ENCODE results near the gene CRYGD.

The CRYGD gene

DNA sequence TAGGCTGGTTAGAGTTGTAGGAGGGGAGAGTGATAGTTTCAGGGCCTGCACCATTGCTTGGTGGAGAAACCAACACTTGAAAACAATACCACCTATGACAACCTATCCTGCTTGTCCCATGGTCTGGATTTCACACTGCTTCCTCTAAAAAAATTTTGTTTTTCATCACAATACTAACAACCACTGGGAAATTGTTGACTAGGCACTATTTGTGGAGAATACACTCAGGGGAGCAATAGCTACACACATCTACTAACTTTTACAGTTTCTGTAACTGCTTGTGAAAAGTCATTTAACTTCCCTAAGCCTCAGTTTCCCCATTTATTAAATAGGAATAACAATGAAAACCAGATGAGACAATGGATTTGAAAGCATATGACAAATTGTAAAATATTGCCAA, 25.8 kb upstream of the CRYGD start:
- no peak overlapping the region for H3K4me3 ChIP-seq (ENCODE audit: low read depth, low read length)
- TF ChIP-seq, protein P1, sequence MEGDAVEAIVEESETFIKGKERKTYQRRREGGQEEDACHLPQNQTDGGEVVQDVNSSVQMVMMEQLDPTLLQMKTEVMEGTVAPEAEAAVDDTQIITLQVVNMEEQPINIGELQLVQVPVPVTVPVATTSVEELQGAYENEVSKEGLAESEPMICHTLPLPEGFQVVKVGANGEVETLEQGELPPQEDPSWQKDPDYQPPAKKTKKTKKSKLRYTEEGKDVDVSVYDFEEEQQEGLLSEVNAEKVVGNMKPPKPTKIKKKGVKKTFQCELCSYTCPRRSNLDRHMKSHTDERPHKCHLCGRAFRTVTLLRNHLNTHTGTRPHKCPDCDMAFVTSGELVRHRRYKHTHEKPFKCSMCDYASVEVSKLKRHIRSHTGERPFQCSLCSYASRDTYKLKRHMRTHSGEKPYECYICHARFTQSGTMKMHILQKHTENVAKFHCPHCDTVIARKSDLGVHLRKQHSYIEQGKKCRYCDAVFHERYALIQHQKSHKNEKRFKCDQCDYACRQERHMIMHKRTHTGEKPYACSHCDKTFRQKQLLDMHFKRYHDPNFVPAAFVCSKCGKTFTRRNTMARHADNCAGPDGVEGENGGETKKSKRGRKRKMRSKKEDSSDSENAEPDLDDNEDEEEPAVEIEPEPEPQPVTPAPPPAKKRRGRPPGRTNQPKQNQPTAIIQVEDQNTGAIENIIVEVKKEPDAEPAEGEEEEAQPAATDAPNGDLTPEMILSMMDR (IDR thresholded peaks at IDR 0.05; ENCODE audit: low read depth, low read length, missing control alignments), result no peak
- DNase-seq (ENCODE audit: low read depth), result no peak

DNA sequence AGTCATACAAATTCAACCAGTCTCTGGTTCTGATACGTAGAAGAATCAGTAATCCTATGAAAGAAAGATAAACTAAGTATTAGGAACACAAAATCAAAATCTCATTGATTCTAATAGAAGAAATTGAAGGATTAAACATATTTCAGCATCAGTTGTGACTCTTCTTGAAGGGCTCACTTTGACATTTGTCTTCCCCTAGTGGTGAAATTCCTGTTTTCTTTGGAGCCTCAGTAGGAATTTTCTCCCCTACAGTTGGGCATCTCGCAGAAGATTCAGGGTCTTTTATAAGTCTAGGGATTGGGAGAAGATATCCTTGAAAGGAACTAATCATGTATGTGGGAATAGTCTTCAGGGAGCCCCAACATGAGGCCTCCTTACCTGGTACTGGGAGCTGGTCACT, 24.5 kb upstream of the CRYGD start:
- TF ChIP-seq, protein P1 (IDR thresholded peaks at IDR 0.05; ENCODE audit: low read depth, low read length, missing control alignments), result no peak
- H3K4me3 ChIP-seq (ENCODE audit: low read depth, low read length), result no peak overlapping the region
- DNase-seq (ENCODE audit: low read depth), result no peak

DNA sequence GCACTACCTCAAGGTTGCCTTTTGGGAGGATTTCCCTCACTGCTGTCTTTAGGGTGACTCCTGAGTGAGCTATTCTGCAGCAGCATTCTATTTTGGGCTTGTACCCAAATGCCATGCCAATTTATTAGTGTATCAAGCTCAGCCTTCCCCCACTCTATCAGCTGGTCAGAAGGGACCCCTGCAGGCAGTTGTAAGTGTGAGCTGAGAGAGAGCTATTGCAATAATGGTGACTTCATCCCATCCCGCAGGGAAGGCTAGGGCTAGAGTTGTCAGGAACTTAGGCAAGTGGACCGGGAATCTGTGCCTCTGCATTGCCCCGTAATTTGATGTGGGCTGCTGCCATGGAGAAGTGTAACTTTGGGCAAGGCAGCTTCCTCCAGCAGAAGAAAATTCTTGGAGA, 23.4 kb upstream of the CRYGD start:
- DNase-seq (ENCODE audit: low read depth), result no peak
- H3K4me3 ChIP-seq (ENCODE audit: low read depth, low read length), result no peak overlapping the region
- TF ChIP-seq, protein P1 (IDR thresholded peaks at IDR 0.05; ENCODE audit: low read depth, low read length, missing control alignments), result no peak

DNA sequence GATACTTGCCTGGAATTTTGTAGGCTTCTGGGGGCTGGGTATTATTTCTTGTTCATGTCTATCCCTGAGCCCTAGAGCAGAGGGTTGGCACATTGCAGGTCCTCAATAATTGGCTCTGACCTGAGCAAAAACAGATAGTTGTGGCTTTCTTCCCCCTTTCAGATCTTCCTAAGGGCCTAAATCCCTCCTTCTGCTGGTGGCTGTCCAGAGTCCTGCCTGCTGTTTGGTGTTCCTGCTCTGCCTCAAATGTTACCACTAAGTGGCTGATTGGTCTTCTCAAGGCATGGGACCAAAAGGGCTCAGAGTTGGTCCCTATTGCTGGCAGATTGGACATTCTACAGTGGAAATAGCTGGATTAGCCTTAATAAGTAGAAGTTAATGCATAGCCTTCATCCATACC, 22.7 kb upstream of the CRYGD start:
- TF ChIP-seq, protein P1 (IDR thresholded peaks at IDR 0.05; ENCODE audit: low read depth, low read length, missing control alignments), result no peak
- DNase-seq (ENCODE audit: low read depth), result no peak
- H3K4me3 ChIP-seq (ENCODE audit: low read depth, low read length), result no peak overlapping the region

DNA sequence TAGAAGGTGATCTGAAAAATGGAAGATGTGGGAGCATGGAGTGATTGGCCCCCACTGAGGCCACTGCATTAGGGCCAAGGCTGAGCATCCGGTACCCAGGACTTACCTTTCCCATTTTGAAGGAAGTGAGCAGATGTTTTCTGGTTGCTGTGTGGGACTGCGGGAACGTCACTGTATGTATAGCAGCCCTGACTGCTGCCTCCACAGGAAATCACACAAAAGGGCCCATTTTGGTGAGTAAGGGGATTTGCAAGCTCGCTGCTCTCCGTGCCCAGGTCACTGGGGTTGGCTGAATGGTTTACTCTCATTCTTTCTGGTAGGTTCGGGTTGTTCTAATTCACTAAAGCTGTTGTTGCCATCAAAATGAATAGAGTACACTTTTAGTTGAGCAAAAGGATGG, 21.7 kb upstream of the CRYGD start, which contains the start of gene CRYGB:
Gene CRYGB, minus strand, starts transcription at position 153 of the 400 bp plus-strand sequence. Its CDS starts 38 bp downstream, at position 115.
- TF ChIP-seq, protein P1 (IDR thresholded peaks at IDR 0.05; ENCODE audit: low read depth, low read length, missing control alignments), result no peak
- no peak for DNase-seq (ENCODE audit: low read depth)
- H3K4me3 ChIP-seq (ENCODE audit: low read depth, low read length), result no peak within 1 kb of the TSS

DNA sequence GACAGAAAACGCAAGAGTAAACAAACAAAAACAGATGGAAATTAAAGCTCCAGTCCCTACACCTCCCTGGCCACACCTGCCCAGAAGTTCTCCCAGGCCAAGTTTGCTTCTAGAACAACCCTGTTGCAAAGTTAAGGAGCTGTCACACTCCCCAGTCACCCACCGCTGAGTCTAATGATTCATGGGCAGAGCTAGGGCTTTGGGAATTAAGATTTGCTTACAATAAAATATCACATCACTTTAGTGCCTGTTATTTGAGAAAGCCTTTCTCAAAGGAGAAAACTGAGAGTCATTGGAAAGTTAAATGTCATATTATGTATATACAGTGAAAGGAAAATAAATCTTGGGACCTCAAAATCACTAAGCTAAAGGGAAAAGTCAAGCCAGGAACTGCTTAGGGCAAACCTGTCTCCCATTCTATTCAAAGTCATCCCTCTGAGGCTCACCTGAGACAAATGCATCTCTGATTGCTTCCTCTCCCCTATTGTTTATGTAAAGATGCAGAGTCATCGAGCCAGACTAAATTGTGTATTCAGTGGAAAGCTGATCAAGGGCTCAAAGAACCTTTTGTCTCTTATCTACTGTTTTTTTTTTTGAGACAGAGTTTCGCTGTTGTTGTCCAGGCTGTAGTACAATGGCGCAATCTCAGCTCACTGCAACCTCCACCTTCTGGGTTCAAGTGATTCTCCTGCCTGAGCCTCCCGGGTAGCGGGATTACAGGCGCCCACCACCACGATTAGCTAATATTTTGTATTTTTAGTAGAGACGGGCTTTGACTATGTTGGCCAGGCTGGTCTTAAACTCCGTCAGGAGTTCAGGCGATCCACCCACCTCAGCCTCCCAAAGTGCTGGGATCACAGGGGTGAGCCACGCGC, 18.8 kb upstream of the CRYGD start:
- TF ChIP-seq, protein P1 (IDR thresholded peaks at IDR 0.05; ENCODE audit: low read depth, low read length, missing control alignments), result no peak
- no peak overlapping the region for H3K4me3 ChIP-seq (ENCODE audit: low read depth, low read length)
- no peak for DNase-seq (ENCODE audit: low read depth)
